ENCODE results near the gene PPM1H. TPM values are rescaled to one million over a fixed set of nuclear protein-coding genes. Genes with fewer than 3 reads are reported as not detected.

Gene PPM1H
- total and polyA plus RNA-seq, 4 donors, result 2.3 to 7.2 (median 4.1) TPM

- no peak for TF ChIP-seq TAF1 (conservative IDR thresholded peaks at IDR 0.05)
- TF ChIP-seq HNF4A (conservative IDR thresholded peaks at IDR 0.05), result no peak
- TF ChIP-seq JUND (IDR thresholded peaks at IDR 0.05), result no peak
- no peak for TF ChIP-seq ATF3 (IDR thresholded peaks at IDR 0.05)
- TF ChIP-seq CTCF (IDR thresholded peaks at IDR 0.05; ENCODE audit: low read depth, low read length, missing input control), result no peak
- no peak for TF ChIP-seq RXRA (IDR thresholded peaks at IDR 0.05)
- no peak for TF ChIP-seq ZBTB33 (IDR thresholded peaks at IDR 0.05)
- no peak for TF ChIP-seq FOXA2 (IDR thresholded peaks at IDR 0.05)
- no peak for TF ChIP-seq REST (IDR thresholded peaks at IDR 0.05)
- TF ChIP-seq RAD21 (IDR thresholded peaks at IDR 0.05), result no peak
- no peaks in the 10 kb centered on the region for H3K9me3 ChIP-seq (ENCODE audit: control insufficient read depth in 4 of 4, low read length in 3 of 4)
- 89% methylated on average over 5 of the region's 5 CpGs for WGBS
Measured at GRCh38 chr12:62947364-62947763, 12.4 kb upstream of the PPM1H start.

GRCh38 chr12:62943779-62944395 lies 8.9 kb upstream of the PPM1H start:
- H3K9me3 ChIP-seq (ENCODE audit: control insufficient read depth in 4 of 4, low read length in 3 of 4), result no peaks in the 10 kb centered on the region
- no peak overlapping the region for H3K4me3 ChIP-seq (ENCODE audit: low read depth in 1 of 3, low read length in 3 of 3)
- no peak overlapping the region for H3K27ac ChIP-seq (ENCODE audit: low read depth in 1 of 2, low read length in 2 of 2)
- no peaks in the 10 kb centered on the region for H3K4me1 ChIP-seq (ENCODE audit: control insufficient read depth in 4 of 4, insufficient read depth in 4 of 4, low read length in 3 of 4)
- H3K36me3 ChIP-seq (ENCODE audit: control insufficient read depth in 4 of 4, insufficient read depth in 3 of 4, low read depth in 1 of 4, low read length in 3 of 4), result no peaks in the 10 kb centered on the region
- no peaks in the 10 kb centered on the region for H3K27me3 ChIP-seq (ENCODE audit: control insufficient read depth in 4 of 4, insufficient read depth in 4 of 4, low read length in 3 of 4)
- TF ChIP-seq CTCF (IDR thresholded peaks at IDR 0.05; ENCODE audit: low read depth, low read length, missing input control) (no peak), HNF4A (conservative IDR thresholded peaks at IDR 0.05) (no peak), GABPA (IDR thresholded peaks at IDR 0.05 in 1 of 2, conservative IDR thresholded peaks at IDR 0.05 in 1 of 2) (no peak), REST (IDR thresholded peaks at IDR 0.05) (no peak), HNF4G (IDR thresholded peaks at IDR 0.05) (no peak), ZBTB33 (IDR thresholded peaks at IDR 0.05) (no peak), ATF3 (IDR thresholded peaks at IDR 0.05) (no peak), MAX (IDR thresholded peaks at IDR 0.05) (no peak)
- 71% methylated on average over 3 of the region's 3 CpGs for WGBS
- no peak for DNase-seq (ENCODE audit: low spot score)
- H3K9ac ChIP-seq (ENCODE audit: low read depth in 1 of 2, low read length in 2 of 2), result no peak overlapping the region

More at GRCh38 chr12:62947364-62947763, 12.4 kb upstream of the PPM1H start:
- DNase-seq (ENCODE audit: low spot score), result no peak
- Histone ChIP-seq H3K4me3 (ENCODE audit: low read depth in 1 of 3, low read length in 3 of 3) (no peak overlapping the region), H3K9ac (ENCODE audit: low read depth in 1 of 2, low read length in 2 of 2) (no peak overlapping the region), H3K36me3 (ENCODE audit: control insufficient read depth in 4 of 4, insufficient read depth in 3 of 4, low read depth in 1 of 4, low read length in 3 of 4) (no peaks in the 10 kb centered on the region), H3K4me1 (ENCODE audit: control insufficient read depth in 4 of 4, insufficient read depth in 4 of 4, low read length in 3 of 4) (no peaks in the 10 kb centered on the region), H3K27ac (ENCODE audit: low read depth in 1 of 2, low read length in 2 of 2) (no peak overlapping the region), H3K27me3 (ENCODE audit: control insufficient read depth in 4 of 4, insufficient read depth in 4 of 4, low read length in 3 of 4) (no peaks in the 10 kb centered on the region)

All from liver (tissue), 9 donors.